MM.1S (cell line): ENCODE data around the gene SLCO2B1.

Experiments used
- DNase-seq: peaks from one replicate; pipeline ENCODE4 v3.0.0-alpha.2; 2015
- H2AFZ ChIP-seq: fragments of 300-600 bp; sonication (generic); 2 replicates; pipeline ENCODE4 v1.6.0; 2016; ENCODE audit warnings: antibody characterized with exemption, low read length
- H3F3A ChIP-seq: fragments of 300-600 bp; sonication (generic); 2 replicates; pipeline ENCODE4 v1.6.1; 2016; ENCODE audit warnings: mild to moderate bottlenecking, antibody characterized with exemption, low read length, moderate library complexity, mixed read lengths; ENCODE audit not compliant: insufficient read depth
- H3K27ac ChIP-seq: fragments of 300-600 bp; sonication (generic); 2 replicates; pipeline ENCODE4 v1.5.1; 2016; ENCODE audit warnings: mild to moderate bottlenecking, low read length
- H3K27me3 ChIP-seq: fragments of 300-600 bp; sonication (generic); replicated peaks from 2 replicates; pipeline ENCODE4 v1.6.0; 2016; ENCODE audit warnings: low read length; ENCODE audit not compliant: insufficient read depth
- H3K36me3 ChIP-seq: fragments of 300-600 bp; sonication (generic); replicated peaks from 2 replicates; pipeline ENCODE4 v1.6.1; 2016; ENCODE audit warnings: mild to moderate bottlenecking, low read length, mixed read lengths; ENCODE audit not compliant: insufficient read depth
- H3K4me1 ChIP-seq: fragments of 300-600 bp; sonication (generic); 2 replicates; pipeline ENCODE4 v1.6.1; 2016; ENCODE audit warnings: low read length, mixed read lengths
- H3K4me2 ChIP-seq: fragments of 300-600 bp; sonication (generic); 2 replicates; pipeline ENCODE4 v1.6.0; 2016; ENCODE audit warnings: low read depth, low read length
- H3K4me3 ChIP-seq: fragments of 300-600 bp; sonication (generic); 2 replicates; pipeline ENCODE4 v1.5.1; 2016; ENCODE audit warnings: low read length, mixed read lengths
- H3K79me2 ChIP-seq: fragments of 300-600 bp; sonication (generic); 2 replicates; pipeline ENCODE4 v1.6.1; 2016; ENCODE audit warnings: mixed run types, low read length, mixed read lengths
- H3K9ac ChIP-seq: fragments of 300-600 bp; sonication (generic); 2 replicates; pipeline ENCODE4 v1.6.1; 2016; ENCODE audit warnings: low read length, mixed read lengths
- H3K9me2 ChIP-seq: fragments of 300-600 bp; sonication (generic); replicated peaks from 2 replicates; pipeline ENCODE4 v1.6.1; 2016; ENCODE audit warnings: mild to moderate bottlenecking, low read length, mixed read lengths; ENCODE audit not compliant: insufficient read depth
- H3K9me3 ChIP-seq: fragments of 300-600 bp; sonication (generic); replicated peaks from 2 replicates; pipeline ENCODE4 v1.6.1; 2016; ENCODE audit warnings: mild to moderate bottlenecking, low read length, mixed read lengths; ENCODE audit not compliant: insufficient read depth
- H4K20me1 ChIP-seq: fragments of 300-600 bp; sonication (generic); 2 replicates; pipeline ENCODE4 v1.6.1; 2016; ENCODE audit warnings: mild to moderate bottlenecking, low read length, moderate library complexity, mixed read lengths; ENCODE audit not compliant: insufficient read depth
- CTCF ChIP-seq: fragments of 300-600 bp; sonication (generic); IDR thresholded peaks from 2 replicates; pipeline ENCODE4 v1.5.1; 2016; ENCODE audit warnings: antibody characterized with exemption, low read length, mixed read lengths
- EZH2 ChIP-seq: fragments of 300-600 bp; sonication (generic); optimal IDR thresholded peaks from 2 replicates; pipeline ENCODE3; 2017; ENCODE audit warnings: low read depth, mild to moderate bottlenecking, antibody characterized with exemption, low read length, mixed read lengths
- EZH2phosphoT487 ChIP-seq: fragments of 300-600 bp; sonication (generic); IDR thresholded peaks from 2 replicates; pipeline ENCODE4 v1.6.1; 2018; ENCODE audit warnings: antibody characterized with exemption, low read length

The SLCO2B1 gene

GRCh38 chr11:75204012-75204674 lies 53.2 kb downstream of the SLCO2B1 start:
- H3K4me1 ChIP-seq, result no peaks in the 10 kb centered on the region
- H3K4me3 ChIP-seq, result no peak overlapping the region
- H3K4me2 ChIP-seq, result no peak overlapping the region
- H3K79me2 ChIP-seq, result no peaks in the 10 kb centered on the region
- no peak for TF ChIP-seq EZH2
- no peak for TF ChIP-seq CTCF
- no peak for TF ChIP-seq EZH2phosphoT487
- H3K27ac ChIP-seq, result no peak overlapping the region
- DNase-seq, result no peak
- no peak overlapping the region for H3K9ac ChIP-seq
- no peaks in the 10 kb centered on the region for H3K9me2 ChIP-seq
- H3K36me3 ChIP-seq, result no peaks in the 10 kb centered on the region
- H4K20me1 ChIP-seq, result no peaks in the 10 kb centered on the region
- peaks cover 11% of the 10 kb centered on the region; the same call in 1 of the 2 replicates for H3K27me3 ChIP-seq
- H2AFZ ChIP-seq, result no peak overlapping the region
- H3K9me3 ChIP-seq, result no peaks in the 10 kb centered on the region
- H3F3A ChIP-seq, result no peaks in the 10 kb centered on the region

GRCh38 chr11:75204685-75205563 lies 54.0 kb downstream of the SLCO2B1 start:
- TF ChIP-seq EZH2phosphoT487 (no peak), CTCF (peak; percentile 89)
- Histone ChIP-seq H3K36me3 (no peaks in the 10 kb centered on the region), H3K4me1 (no peaks in the 10 kb centered on the region), H3K4me2 (no peak overlapping the region), H4K20me1 (no peaks in the 10 kb centered on the region), H3K79me2 (no peaks in the 10 kb centered on the region), H3K27ac (no peak overlapping the region), H3K9me2 (no peaks in the 10 kb centered on the region), H3K27me3 (peaks cover 14% of the 10 kb centered on the region; the same call in 1 of the 2 replicates), H3F3A (no peaks in the 10 kb centered on the region), H3K9ac (no peak overlapping the region), H2AFZ (no peak overlapping the region), H3K9me3 (no peaks in the 10 kb centered on the region), H3K4me3 (no peak overlapping the region)
- peak; percentile 76 for DNase-seq

GRCh38 chr11:75205564-75206020 lies 54.7 kb downstream of the SLCO2B1 start:
- Histone ChIP-seq H3K4me1 (no peaks in the 10 kb centered on the region), H2AFZ (no peak overlapping the region), H3K9ac (no peak overlapping the region), H3K4me2 (no peak overlapping the region), H3K36me3 (no peaks in the 10 kb centered on the region), H3K4me3 (no peak overlapping the region), H3K27me3 (peaks cover 14% of the 10 kb centered on the region; the same call in 1 of the 2 replicates), H3K79me2 (no peaks in the 10 kb centered on the region), H4K20me1 (no peaks in the 10 kb centered on the region), H3K27ac (no peak overlapping the region), H3K9me3 (no peaks in the 10 kb centered on the region), H3K9me2 (no peaks in the 10 kb centered on the region), H3F3A (no peaks in the 10 kb centered on the region)
- DNase-seq, result no peak
- TF ChIP-seq EZH2phosphoT487, result no peak
- TF ChIP-seq EZH2, result no peak
- TF ChIP-seq CTCF, result no peak
